ENCODE data around the gene MAP3K6. TPM values are rescaled to one million over a fixed set of nuclear protein-coding genes. Genes with fewer than 3 reads are reported as not detected.

Gene MAP3K6
- total and polyA plus RNA-seq, 4 donors, result 1.3 to 8.3 (median 4.0) TPM

DNA sequence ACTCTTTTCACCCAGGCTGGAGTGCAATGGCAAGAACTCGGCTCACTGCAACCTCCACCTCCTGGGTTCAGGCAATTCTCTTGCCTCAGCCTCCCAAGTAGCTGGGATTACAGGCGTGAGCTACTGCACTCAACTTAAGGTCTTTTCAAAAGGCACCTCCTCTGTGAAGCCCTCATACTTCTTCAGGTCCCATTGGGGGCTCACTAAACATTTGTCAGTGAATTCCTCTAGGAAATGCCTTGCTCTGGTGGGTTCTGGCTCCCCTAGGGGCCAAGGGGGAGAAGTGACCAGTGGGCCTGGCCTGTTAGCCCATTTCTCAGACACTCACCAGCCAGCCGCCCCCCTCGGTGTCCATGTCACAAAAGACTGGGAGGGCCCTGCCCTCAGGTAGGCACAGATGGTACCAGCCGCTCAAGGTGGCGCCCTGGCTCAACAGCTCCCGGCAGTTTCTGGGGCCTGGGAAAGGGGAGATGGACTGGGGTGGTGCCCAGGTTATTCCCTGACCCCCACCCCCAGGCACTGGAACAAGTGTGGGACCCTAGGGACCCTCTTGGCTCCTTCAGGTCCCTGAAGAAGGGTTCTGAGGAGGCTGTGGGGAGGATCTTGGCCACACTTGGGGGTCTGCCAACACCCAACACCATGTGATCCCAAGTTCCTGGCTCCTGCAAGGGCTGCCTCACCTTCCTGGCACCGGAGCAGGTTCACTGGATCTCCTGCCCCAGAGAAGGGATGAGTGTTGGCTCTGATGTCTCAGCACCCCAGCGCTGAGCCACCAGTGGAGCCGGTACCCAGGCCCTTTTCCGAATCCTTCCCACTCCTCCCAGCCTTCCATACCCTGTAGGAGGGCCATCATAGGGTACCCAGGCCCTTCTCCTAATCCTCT, 6.3 kb upstream of the MAP3K6 start:
- H3K4me3 ChIP-seq (ENCODE audit: low read depth in 1 of 3, low read length in 3 of 3), result peak overlapping the region in 2 of 3 donors; percentile 11 to 23
- peak overlapping the region in 1 of 2 donors; percentile 9 for H3K9ac ChIP-seq (ENCODE audit: low read depth in 1 of 2, low read length in 2 of 2)
- DNase-seq (ENCODE audit: low spot score), result no peak
- H3K36me3 ChIP-seq (ENCODE audit: control insufficient read depth in 4 of 4, insufficient read depth in 3 of 4, low read depth in 1 of 4, low read length in 3 of 4), result no peaks in the 10 kb centered on the region
- TF ChIP-seq TAF1 (conservative IDR thresholded peaks at IDR 0.05), result no peak
- TF ChIP-seq ATF3 (IDR thresholded peaks at IDR 0.05), result no peak
- TF ChIP-seq NR2F2 (IDR thresholded peaks at IDR 0.05), result no peak
- no peak for TF ChIP-seq YY1 (IDR thresholded peaks at IDR 0.05)
- TF ChIP-seq, protein P1, sequence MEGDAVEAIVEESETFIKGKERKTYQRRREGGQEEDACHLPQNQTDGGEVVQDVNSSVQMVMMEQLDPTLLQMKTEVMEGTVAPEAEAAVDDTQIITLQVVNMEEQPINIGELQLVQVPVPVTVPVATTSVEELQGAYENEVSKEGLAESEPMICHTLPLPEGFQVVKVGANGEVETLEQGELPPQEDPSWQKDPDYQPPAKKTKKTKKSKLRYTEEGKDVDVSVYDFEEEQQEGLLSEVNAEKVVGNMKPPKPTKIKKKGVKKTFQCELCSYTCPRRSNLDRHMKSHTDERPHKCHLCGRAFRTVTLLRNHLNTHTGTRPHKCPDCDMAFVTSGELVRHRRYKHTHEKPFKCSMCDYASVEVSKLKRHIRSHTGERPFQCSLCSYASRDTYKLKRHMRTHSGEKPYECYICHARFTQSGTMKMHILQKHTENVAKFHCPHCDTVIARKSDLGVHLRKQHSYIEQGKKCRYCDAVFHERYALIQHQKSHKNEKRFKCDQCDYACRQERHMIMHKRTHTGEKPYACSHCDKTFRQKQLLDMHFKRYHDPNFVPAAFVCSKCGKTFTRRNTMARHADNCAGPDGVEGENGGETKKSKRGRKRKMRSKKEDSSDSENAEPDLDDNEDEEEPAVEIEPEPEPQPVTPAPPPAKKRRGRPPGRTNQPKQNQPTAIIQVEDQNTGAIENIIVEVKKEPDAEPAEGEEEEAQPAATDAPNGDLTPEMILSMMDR (IDR thresholded peaks at IDR 0.05; ENCODE audit: low read depth, low read length, missing input control), result no peak
- TF ChIP-seq JUND (IDR thresholded peaks at IDR 0.05), result no peak
- TF ChIP-seq RXRA (IDR thresholded peaks at IDR 0.05), result no peak
- TF ChIP-seq EGR1 (IDR thresholded peaks at IDR 0.05; ENCODE audit: low read depth in 2 of 2), result no peak
- no peak for TF ChIP-seq HNF4G (IDR thresholded peaks at IDR 0.05)
- TF ChIP-seq RAD21 (IDR thresholded peaks at IDR 0.05), result no peak
- TF ChIP-seq REST (IDR thresholded peaks at IDR 0.05), result no peak
- TF ChIP-seq FOXA1 (IDR thresholded peaks at IDR 0.05), result no peak
- TF ChIP-seq GABPA (IDR thresholded peaks at IDR 0.05 in 1 of 2, conservative IDR thresholded peaks at IDR 0.05 in 1 of 2), result no peak
- WGBS, result 84% methylated on average over 11 of the region's 11 CpGs
- no peaks in the 10 kb centered on the region for H3K27me3 ChIP-seq (ENCODE audit: control insufficient read depth in 4 of 4, insufficient read depth in 4 of 4, low read length in 3 of 4)
- no peaks in the 10 kb centered on the region for H3K9me3 ChIP-seq (ENCODE audit: control insufficient read depth in 4 of 4, low read length in 3 of 4)
- peaks cover 0 to 6% (median 0%) of the 10 kb centered on the region in 4 donors for H3K4me1 ChIP-seq (ENCODE audit: control insufficient read depth in 4 of 4, insufficient read depth in 4 of 4, low read length in 3 of 4)
- H3K27ac ChIP-seq (ENCODE audit: low read depth in 1 of 2, low read length in 2 of 2), result peak overlapping the region; percentile 31 to 54

GRCh38 chr1:27372022-27372807, 5.5 kb upstream of the MAP3K6 start:
- no peak overlapping the region for H3K9ac ChIP-seq (ENCODE audit: low read depth in 1 of 2, low read length in 2 of 2)
- no peak overlapping the region for H3K27ac ChIP-seq (ENCODE audit: low read depth in 1 of 2, low read length in 2 of 2)
- no peak for DNase-seq (ENCODE audit: low spot score)
- peaks cover 0 to 8% (median under 1%) of the 10 kb centered on the region in 4 donors for H3K4me1 ChIP-seq (ENCODE audit: control insufficient read depth in 4 of 4, insufficient read depth in 4 of 4, low read length in 3 of 4)
- no peaks in the 10 kb centered on the region for H3K27me3 ChIP-seq (ENCODE audit: control insufficient read depth in 4 of 4, insufficient read depth in 4 of 4, low read length in 3 of 4)
- no peak overlapping the region for H3K4me3 ChIP-seq (ENCODE audit: low read depth in 1 of 3, low read length in 3 of 3)
- 83% methylated on average over 19 of the region's 19 CpGs for WGBS
- no peaks in the 10 kb centered on the region for H3K36me3 ChIP-seq (ENCODE audit: control insufficient read depth in 4 of 4, insufficient read depth in 3 of 4, low read depth in 1 of 4, low read length in 3 of 4)
- H3K9me3 ChIP-seq (ENCODE audit: control insufficient read depth in 4 of 4, low read length in 3 of 4), result no peaks in the 10 kb centered on the region
- TF ChIP-seq JUND (IDR thresholded peaks at IDR 0.05) (no peak), GABPA (IDR thresholded peaks at IDR 0.05 in 1 of 2, conservative IDR thresholded peaks at IDR 0.05 in 1 of 2) (no peak), REST (IDR thresholded peaks at IDR 0.05) (no peak), EGR1 (IDR thresholded peaks at IDR 0.05; ENCODE audit: low read depth in 2 of 2) (no peak), YY1 (IDR thresholded peaks at IDR 0.05) (no peak), ZBTB33 (IDR thresholded peaks at IDR 0.05) (no peak), SP1 (IDR thresholded peaks at IDR 0.05) (no peak), HNF4G (IDR thresholded peaks at IDR 0.05) (no peak), RAD21 (IDR thresholded peaks at IDR 0.05) (no peak), FOXA1 (IDR thresholded peaks at IDR 0.05) (no peak), RXRA (IDR thresholded peaks at IDR 0.05) (no peak), TAF1 (conservative IDR thresholded peaks at IDR 0.05) (no peak), FOXA2 (IDR thresholded peaks at IDR 0.05) (no peak)
- TF ChIP-seq, protein P2, sequence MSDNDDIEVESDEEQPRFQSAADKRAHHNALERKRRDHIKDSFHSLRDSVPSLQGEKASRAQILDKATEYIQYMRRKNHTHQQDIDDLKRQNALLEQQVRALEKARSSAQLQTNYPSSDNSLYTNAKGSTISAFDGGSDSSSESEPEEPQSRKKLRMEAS (IDR thresholded peaks at IDR 0.05), result no peak

Data from liver (tissue), 9 donors.